Hepatocyte (in vitro differentiated cells): ENCODE data around the gene LILRA5. TPM values are rescaled to one million over a fixed set of nuclear protein-coding genes. Genes with fewer than 3 reads are reported as not detected.

Experiments used
- DNase-seq: peaks from one replicate; pipeline ENCODE4 v3.0.0-alpha.2; 2016; ENCODE audit warnings: low spot score
- H2AFZ ChIP-seq: fragments of 200-600 bp; sonication (generic); 2 replicates; pipeline ENCODE4 v1.6.0; 2016; ENCODE audit warnings: antibody characterized with exemption, mild to moderate bottlenecking
- H3K27ac ChIP-seq: fragments of 200-600 bp; sonication (generic); 2 replicates; pipeline ENCODE4 v1.5.1; 2016; ENCODE audit warnings: mild to moderate bottlenecking
- H3K27me3 ChIP-seq: fragments of 200-600 bp; sonication (generic); 2 replicates; pipeline ENCODE4 v1.6.1; 2016
- H3K36me3 ChIP-seq: fragments of 200-600 bp; sonication (generic); replicated peaks from 2 replicates; pipeline ENCODE4 v1.5.1; 2016; ENCODE audit warnings: low read depth; ENCODE audit not compliant: insufficient read depth
- H3K4me1 ChIP-seq: fragments of 200-600 bp; sonication (generic); 2 replicates; pipeline ENCODE4 v1.5.1; 2016; ENCODE audit warnings: mild to moderate bottlenecking, moderate library complexity; ENCODE audit not compliant: insufficient read depth
- H3K4me2 ChIP-seq: fragments of 200-600 bp; sonication (generic); 2 replicates; pipeline ENCODE4 v1.6.0; 2016
- H3K4me3 ChIP-seq: fragments of 200-600 bp; sonication (generic); 2 replicates; pipeline ENCODE4 v1.5.1; 2016; ENCODE audit warnings: mild to moderate bottlenecking
- H3K79me2 ChIP-seq: fragments of 200-600 bp; sonication (generic); 2 replicates; pipeline ENCODE4 v1.6.0; 2017; ENCODE audit warnings: mild to moderate bottlenecking
- H3K9me2 ChIP-seq: fragments of 200-600 bp; sonication (generic); replicated peaks from 2 replicates; pipeline ENCODE4 v1.6.0; 2017; ENCODE audit warnings: mild to moderate bottlenecking; ENCODE audit not compliant: insufficient read depth
- H3K9me3 ChIP-seq: fragments of 200-600 bp; sonication (generic); 2 replicates; pipeline ENCODE4 v1.5.1; 2016; ENCODE audit warnings: low read depth, mild to moderate bottlenecking
- H4K20me1 ChIP-seq: fragments of 200-600 bp; sonication (generic); 2 replicates; pipeline ENCODE4 v1.6.0; 2016; ENCODE audit warnings: mild to moderate bottlenecking; ENCODE audit not compliant: insufficient read depth, poor library complexity, severe bottlenecking
- EZH2 ChIP-seq: fragments of 200-600 bp; sonication (generic); IDR thresholded peaks from 2 replicates; pipeline ENCODE4 v1.6.1; 2016; ENCODE audit warnings: antibody characterized with exemption, mild to moderate bottlenecking, borderline replicate concordance
- EZH2phosphoT487 ChIP-seq: fragments of 200-600 bp; sonication (generic); IDR thresholded peaks from one replicate; pipeline ENCODE4 v1.6.1; 2018; ENCODE audit warnings: antibody characterized with exemption, mild to moderate bottlenecking, low read depth, moderate library complexity; ENCODE audit not compliant: unreplicated experiment, severe bottlenecking
- WGBS: methylation state at CpG from one replicate; pipeline ENCODE4 v1.1.6; 2016; ENCODE audit warnings: low lambda C conversion rate; ENCODE audit errors: missing lambda C conversion rate; 5-methylcytosine and 5-hydroxymethylcytosine counted together
- polyA plus RNA-seq: library from polyadenylated mRNA; unstranded; fragments of >200 nt; fragmentation: Nextera tagmentation; extraction: Ambion mirVana; gene quantifications from 2 replicates; pipeline ENCODE4 v1.2.1, GENCODE V29; 2016
- total RNA-seq: library from RNA; depleted of rRNA; stranded (reverse); fragments of >200 nt; gene quantifications from 2 replicates; pipeline ENCODE4 v1.2.3, GENCODE V29; 2014
- TF ChIP-seq, protein P1 (sequence below): fragments of 200-600 bp; sonication (generic); IDR thresholded peaks from 2 replicates; pipeline ENCODE4 v1.5.1; 2016; ENCODE audit warnings: antibody characterized with exemption, mild to moderate bottlenecking; ENCODE audit not compliant: poor library complexity

Gene LILRA5
- total and polyA plus RNA-seq, 2 experiments from 2014 or later: not detected

DNA sequence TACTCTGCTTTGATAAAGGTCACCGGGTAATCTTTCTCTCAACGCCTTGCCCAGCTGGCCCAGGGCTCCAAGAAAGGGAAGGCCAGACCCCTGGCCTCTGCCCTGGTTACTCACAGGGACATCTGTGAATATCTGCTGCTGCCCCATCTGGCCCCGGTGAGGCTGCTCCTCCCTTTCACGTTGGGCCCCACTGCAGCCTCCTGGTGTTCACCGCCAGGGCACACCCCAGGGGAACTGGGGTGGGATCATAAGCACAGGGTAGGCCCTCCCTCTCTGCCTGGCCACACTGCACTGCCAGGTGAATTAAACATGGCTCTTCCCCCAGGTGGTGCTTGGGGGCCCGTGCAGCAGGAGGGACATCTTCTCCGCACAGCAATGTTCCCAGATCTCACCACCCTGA lies 39.1 kb upstream of the LILRA5 start:
- TF ChIP-seq EZH2phosphoT487 (no peak), EZH2 (no peak)
- TF ChIP-seq, protein P1, sequence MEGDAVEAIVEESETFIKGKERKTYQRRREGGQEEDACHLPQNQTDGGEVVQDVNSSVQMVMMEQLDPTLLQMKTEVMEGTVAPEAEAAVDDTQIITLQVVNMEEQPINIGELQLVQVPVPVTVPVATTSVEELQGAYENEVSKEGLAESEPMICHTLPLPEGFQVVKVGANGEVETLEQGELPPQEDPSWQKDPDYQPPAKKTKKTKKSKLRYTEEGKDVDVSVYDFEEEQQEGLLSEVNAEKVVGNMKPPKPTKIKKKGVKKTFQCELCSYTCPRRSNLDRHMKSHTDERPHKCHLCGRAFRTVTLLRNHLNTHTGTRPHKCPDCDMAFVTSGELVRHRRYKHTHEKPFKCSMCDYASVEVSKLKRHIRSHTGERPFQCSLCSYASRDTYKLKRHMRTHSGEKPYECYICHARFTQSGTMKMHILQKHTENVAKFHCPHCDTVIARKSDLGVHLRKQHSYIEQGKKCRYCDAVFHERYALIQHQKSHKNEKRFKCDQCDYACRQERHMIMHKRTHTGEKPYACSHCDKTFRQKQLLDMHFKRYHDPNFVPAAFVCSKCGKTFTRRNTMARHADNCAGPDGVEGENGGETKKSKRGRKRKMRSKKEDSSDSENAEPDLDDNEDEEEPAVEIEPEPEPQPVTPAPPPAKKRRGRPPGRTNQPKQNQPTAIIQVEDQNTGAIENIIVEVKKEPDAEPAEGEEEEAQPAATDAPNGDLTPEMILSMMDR: no peak
- H3K27me3 ChIP-seq: no peaks in the 10 kb centered on the region
- H3K4me3 ChIP-seq: no peak overlapping the region
- no peak overlapping the region for H3K4me2 ChIP-seq
- H3K9me2 ChIP-seq: no peaks in the 10 kb centered on the region
- no peaks in the 10 kb centered on the region for H3K36me3 ChIP-seq
- no peaks in the 10 kb centered on the region for H3K79me2 ChIP-seq
- H4K20me1 ChIP-seq: no peaks in the 10 kb centered on the region
- H2AFZ ChIP-seq: no peak overlapping the region
- H3K9me3 ChIP-seq: no peaks in the 10 kb centered on the region
- WGBS: 75% methylated on average over 7 of the region's 7 CpGs
- no peaks in the 10 kb centered on the region for H3K4me1 ChIP-seq
- H3K27ac ChIP-seq: no peak overlapping the region
- no peak for DNase-seq

DNA sequence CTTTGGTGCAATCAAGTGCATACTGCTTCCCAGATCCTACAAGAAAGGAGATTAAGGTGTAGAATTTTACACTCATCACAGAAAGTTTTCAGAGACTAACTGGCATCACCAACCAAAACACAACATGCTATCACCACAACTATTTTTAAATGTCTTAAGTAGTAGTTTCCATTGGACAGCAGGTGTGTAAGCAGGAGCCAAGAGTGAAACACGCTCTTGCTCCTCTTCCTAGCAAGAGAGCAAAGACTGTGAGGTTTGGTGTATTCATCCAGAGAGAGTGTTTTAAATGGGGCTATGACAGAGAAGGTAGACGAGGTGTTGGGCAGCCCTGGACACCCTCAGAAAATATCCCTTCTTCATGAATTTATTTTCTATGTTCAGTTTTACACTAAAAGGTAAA lies 38.5 kb upstream of the LILRA5 start:
- Histone ChIP-seq H3K36me3 (no peaks in the 10 kb centered on the region), H3K4me3 (no peak overlapping the region), H3K9me3 (no peaks in the 10 kb centered on the region), H2AFZ (no peak overlapping the region), H3K4me1 (no peaks in the 10 kb centered on the region), H3K79me2 (no peaks in the 10 kb centered on the region), H3K4me2 (no peak overlapping the region), H4K20me1 (no peaks in the 10 kb centered on the region), H3K27ac (no peak overlapping the region), H3K27me3 (no peaks in the 10 kb centered on the region), H3K9me2 (no peaks in the 10 kb centered on the region)
- no peak for DNase-seq
- WGBS: 39% methylated on average over 2 of the region's 2 CpGs
- TF ChIP-seq, protein P1: no peak
- no peak for TF ChIP-seq EZH2
- no peak for TF ChIP-seq EZH2phosphoT487

DNA sequence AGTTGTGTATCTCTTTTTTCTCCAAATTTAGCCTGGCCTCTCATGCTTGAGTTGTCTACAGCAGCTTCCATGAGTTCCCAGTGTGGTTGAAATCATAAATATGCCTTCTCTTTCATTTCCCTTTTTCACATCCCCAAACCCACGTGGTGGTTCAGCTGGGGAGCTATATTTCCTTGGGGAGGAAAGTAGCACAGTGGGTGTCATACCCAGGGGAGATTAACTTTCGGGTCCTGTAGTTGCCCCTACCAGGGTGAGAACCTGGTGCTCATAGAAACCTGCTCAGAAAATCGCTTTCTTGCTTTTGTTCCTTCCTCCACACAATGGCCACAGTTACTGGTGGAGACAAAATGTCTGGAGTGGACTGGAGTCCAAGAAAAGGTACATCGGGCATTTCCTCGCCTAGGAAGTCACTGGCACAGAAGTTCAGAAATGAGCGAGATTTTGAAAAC lies 33.0 kb upstream of the LILRA5 start:
- Histone ChIP-seq H3K79me2 (no peaks in the 10 kb centered on the region), H4K20me1 (no peaks in the 10 kb centered on the region), H3K4me2 (no peak overlapping the region), H3K27me3 (no peaks in the 10 kb centered on the region), H3K36me3 (no peaks in the 10 kb centered on the region), H3K4me3 (no peak overlapping the region), H3K9me2 (no peaks in the 10 kb centered on the region), H3K27ac (no peak overlapping the region), H3K4me1 (no peaks in the 10 kb centered on the region), H3K9me3 (no peaks in the 10 kb centered on the region), H2AFZ (no peak overlapping the region)
- TF ChIP-seq EZH2phosphoT487 (no peak), EZH2 (no peak)
- TF ChIP-seq, protein P1: no peak
- DNase-seq: no peak
- WGBS: 84% methylated on average over 6 of the region's 6 CpGs

DNA sequence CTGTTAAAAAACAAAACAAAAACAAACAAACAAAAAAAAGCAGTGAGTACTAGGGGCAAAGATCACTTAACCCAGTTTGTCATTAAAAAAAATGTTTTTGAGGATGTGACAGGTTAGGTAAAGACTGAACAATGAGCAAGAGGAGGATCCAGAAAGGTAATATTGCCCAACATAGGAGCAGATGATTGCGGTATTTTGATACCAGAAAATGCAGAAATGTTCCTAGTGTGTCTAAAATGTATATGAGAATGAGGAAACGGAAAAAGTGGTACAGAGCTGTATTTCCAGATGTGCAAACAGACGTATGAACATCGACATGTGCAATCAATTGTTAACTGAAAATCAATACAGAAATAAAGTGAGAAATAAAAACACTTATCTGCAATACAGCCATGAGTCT lies 30.9 kb upstream of the LILRA5 start:
- no peaks in the 10 kb centered on the region for H3K4me1 ChIP-seq
- no peaks in the 10 kb centered on the region for H3K9me2 ChIP-seq
- H3K9me3 ChIP-seq: no peaks in the 10 kb centered on the region
- H3K4me3 ChIP-seq: no peak overlapping the region
- H2AFZ ChIP-seq: no peak overlapping the region
- no peaks in the 10 kb centered on the region for H4K20me1 ChIP-seq
- no peaks in the 10 kb centered on the region for H3K36me3 ChIP-seq
- no peak for DNase-seq
- 83% methylated on average over 4 of the region's 4 CpGs for WGBS
- no peak overlapping the region for H3K27ac ChIP-seq
- H3K27me3 ChIP-seq: no peaks in the 10 kb centered on the region
- no peak for TF ChIP-seq EZH2phosphoT487
- TF ChIP-seq EZH2: no peak
- TF ChIP-seq, protein P1: no peak
- no peak overlapping the region for H3K4me2 ChIP-seq
- no peaks in the 10 kb centered on the region for H3K79me2 ChIP-seq
